Fibroblast of pulmonary artery (primary cell): ENCODE measurements around the gene P2RX1.
"Not testable (repeated sequence)": the region's sequence is repeated elsewhere in the genome, so short reads cannot be mapped to it uniquely, and the experiment has no call there.

Source experiments
- DNase-seq: peaks from one replicate; pipeline ENCODE4 v3.0.0-alpha.2; 2010; ENCODE audit warnings: low read depth
- H3K4me3 ChIP-seq: replicated peaks from 2 replicates; pipeline ENCODE4 v1.5.1; 2011; ENCODE audit warnings: low read depth, mild to moderate bottlenecking, control low read depth, low read length, moderate library complexity
- TF ChIP-seq, protein P1 (sequence below): IDR thresholded peaks from 2 replicates; pipeline ENCODE4 v1.5.1; 2011; ENCODE audit warnings: mild to moderate bottlenecking, control low read depth, low read length, inconsistent platforms; ENCODE audit errors: missing control alignments

Gene P2RX1

DNA sequence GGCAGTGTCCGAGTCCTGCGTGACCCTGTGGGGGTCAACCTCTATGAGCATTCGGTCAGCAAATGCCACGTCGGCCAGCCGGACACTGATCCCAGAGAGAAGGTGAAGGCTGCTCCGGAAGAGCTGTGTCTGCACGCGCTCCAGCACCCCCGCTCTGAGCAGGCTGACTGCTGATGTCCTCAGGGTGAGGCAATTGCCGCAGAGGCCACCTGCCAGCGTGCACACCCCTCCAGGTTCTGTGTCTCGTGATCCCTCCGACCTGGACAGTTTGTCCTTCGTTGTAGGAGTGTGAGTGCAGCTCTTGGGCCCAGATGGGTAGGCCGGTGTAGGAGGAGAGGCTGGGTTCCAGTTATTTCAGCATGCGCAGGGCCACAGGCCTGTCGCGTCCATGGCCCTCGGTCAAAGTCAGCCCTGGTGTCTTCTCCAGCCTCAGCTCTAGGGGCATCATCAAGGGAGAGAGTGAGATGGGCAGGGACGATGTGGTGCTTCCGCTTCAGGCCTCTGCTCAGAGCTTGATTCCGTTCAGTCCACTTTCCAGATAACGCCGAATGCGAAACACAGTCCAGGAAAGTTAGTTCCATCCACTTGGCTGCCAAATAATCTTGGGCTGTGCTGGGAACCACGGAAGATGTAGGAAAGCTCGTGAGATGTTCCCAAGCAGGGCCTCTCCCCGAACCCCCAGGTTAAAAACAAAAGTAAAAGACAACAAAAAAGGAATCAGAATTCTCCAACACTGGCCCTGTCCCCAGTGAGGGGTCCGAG, 55.1 kb downstream of the P2RX1 start:
- no peak overlapping the region for H3K4me3 ChIP-seq
- TF ChIP-seq, protein P1, sequence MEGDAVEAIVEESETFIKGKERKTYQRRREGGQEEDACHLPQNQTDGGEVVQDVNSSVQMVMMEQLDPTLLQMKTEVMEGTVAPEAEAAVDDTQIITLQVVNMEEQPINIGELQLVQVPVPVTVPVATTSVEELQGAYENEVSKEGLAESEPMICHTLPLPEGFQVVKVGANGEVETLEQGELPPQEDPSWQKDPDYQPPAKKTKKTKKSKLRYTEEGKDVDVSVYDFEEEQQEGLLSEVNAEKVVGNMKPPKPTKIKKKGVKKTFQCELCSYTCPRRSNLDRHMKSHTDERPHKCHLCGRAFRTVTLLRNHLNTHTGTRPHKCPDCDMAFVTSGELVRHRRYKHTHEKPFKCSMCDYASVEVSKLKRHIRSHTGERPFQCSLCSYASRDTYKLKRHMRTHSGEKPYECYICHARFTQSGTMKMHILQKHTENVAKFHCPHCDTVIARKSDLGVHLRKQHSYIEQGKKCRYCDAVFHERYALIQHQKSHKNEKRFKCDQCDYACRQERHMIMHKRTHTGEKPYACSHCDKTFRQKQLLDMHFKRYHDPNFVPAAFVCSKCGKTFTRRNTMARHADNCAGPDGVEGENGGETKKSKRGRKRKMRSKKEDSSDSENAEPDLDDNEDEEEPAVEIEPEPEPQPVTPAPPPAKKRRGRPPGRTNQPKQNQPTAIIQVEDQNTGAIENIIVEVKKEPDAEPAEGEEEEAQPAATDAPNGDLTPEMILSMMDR: no peak
- DNase-seq: no peak

DNA sequence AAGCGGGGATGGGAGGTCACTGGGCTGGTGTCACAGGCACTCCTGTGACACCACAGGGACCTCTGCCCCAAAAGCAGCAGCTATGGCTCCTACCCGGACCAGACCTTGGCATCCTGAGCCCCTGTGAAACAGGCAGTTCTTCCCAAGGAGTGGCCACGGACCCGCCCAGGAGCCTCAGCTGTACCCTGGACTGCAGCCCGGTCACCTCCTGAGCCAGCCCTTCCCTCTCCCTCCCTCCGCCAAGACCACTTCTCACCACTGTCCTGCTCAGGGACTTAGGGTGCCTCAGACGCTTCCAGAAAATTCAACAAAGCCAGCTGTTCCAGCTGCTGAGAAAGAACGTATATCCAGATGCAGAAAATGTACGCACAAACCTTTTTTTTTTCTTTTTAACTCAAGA, 56.3 kb downstream of the P2RX1 start:
- DNase-seq: no peak
- no peak overlapping the region for H3K4me3 ChIP-seq
- TF ChIP-seq, protein P1: no peak

DNA sequence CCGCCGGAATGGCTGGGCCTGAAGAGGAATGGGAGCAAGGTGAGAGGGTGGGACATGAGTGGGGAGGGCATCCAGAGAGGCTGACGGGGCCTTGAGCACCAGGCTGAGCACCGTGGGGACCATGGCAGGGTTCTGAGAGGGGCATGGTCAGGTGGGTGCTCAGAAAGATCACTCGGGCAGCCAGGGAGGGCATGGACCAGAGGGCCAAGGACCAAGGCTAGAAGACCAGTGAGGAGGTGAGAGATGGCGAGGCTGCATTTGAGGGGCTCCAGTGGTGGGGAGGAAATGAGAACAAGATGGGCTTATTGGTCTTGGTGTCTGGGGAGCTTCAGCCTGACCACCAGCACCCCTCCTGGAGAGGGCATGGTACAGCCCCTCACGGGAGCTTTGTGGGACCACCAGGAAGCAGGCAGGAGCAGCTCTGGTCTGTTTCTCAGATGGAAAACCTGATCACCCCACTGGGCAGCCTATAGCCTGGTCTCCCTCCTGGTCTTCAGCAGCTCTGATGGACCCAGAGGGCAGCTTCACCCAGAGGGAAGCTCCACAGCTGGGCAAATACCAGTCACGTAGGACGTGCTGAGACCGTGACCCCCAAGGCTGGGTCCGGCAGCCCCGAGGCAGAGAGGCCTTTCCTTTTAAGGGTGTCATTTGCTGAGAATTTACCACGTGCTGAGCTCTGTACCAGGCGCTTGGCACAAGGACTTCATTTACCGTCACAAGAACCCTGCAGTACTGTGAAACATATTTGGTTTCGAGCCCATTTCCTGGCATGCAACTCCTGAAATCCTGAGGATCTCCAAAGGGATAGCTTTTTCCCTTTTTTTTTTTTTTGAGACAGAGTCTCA, 58.8 kb downstream of the P2RX1 start:
- TF ChIP-seq, protein P1: no peak
- H3K4me3 ChIP-seq: no peak overlapping the region
- DNase-seq: no peak

DNA sequence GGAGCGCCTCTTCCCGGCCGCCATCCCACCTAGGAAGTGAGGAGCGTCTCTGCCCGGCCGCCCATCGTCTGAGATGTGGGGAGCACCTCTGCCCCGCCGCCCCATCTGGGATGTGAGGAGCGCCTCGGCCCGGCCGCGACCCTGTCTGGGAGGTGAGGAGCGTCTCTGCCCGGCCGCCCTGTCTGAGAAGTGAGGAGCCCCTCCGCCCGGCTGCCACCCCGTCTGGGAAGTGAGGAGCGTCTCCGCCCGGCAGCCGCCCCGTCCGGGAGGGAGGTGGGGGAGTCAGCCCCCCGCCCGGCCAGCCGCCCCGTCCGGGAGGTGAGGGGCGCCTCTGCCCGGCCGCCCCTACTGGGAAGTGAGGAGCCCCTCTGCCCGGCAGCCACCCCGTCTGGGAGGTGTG, 62.1 kb downstream of the P2RX1 start:
- not testable (repeated sequence) for H3K4me3 ChIP-seq, DNase-seq

DNA sequence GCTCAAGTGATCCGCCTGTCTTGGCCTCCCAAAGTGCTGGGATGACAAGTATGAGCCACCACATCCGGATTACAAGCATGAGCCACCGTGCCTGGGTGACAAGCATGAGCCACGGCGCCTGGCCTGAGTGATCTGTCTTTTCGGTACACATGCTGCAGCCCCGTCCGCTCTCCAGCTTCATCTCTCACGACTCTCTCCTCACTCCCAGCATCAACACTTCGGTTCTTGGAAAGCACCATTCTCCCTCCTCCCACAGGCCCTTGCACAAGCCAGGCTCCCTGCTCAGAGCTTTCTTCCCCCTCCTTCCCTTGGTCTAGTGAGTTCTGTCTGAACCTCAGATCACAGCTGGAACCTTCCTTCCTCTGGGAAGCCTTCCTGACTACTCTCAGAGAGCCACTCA, 63.7 kb downstream of the P2RX1 start:
- TF ChIP-seq, protein P1: no peak
- DNase-seq: peak; percentile 38

DNA sequence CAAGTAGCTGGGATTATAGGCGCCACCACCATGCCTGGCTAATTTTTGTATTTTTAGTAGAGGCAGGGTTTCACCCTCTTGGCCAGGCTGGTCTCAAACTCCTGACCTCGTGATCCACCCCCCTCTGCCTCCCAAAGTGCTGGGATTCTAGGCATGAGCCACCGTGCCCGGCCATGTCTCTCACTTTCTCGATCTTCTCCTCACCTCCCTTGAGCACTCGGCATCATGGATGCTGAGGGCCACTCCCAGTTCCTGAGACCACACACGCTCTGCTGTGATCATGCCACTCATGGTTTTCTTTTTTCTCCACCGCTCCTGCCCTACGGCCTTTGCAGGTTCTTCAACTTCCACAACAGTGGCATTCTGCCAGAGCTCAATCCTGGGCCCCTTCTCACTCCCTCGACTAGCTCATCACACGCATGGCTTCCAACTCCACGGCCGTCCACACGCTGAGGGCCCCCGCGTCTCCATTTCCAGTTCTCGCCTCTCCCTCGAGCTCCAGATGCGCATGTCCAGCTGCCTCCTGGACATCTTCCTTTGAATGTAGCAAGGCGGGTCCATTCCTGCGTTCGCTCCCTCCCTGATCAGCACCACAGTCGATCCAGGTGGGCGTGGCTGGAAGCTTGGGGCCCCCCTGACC, 64.7 kb downstream of the P2RX1 start:
- no peak overlapping the region for H3K4me3 ChIP-seq
- TF ChIP-seq, protein P1: no peak
- no peak for DNase-seq

More for the DNA sequence above, 63.7 kb downstream of the P2RX1 start:
- H3K4me3 ChIP-seq: no peak overlapping the region

DNA sequence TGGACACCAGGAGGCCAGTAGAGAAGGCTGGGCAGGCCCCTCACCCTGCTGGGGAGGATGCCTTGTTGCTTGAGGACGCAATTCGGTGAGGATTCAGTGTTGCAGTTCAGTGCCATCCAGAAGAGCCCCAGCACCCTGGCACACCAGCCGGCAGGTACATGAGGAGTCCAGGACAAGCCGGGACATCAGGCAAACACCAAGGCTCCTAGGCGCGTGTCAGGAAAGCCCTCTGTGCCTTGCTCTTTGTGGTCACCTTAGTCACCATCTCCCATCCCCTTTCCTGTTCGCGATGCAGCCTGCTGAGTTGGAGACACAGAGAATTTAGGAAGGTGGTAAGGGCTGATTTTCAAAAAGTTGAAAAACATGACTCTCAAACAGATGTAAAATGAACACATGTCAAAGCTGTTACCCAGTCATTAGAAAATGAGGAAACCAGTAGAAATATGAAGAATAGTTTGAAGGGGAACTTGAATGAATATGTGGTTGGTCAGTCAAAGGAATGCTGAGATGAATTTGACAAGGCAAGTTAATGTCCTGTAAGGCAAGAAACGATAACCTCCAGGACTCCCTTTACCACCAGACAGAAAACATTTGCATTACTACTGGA, 67.9 kb downstream of the P2RX1 start:
- no peak overlapping the region for H3K4me3 ChIP-seq
- DNase-seq: no peak
- TF ChIP-seq, protein P1: no peak
